Sigmoid colon (tissue), 7 donors: ENCODE results near the gene INSIG1. TPM values are rescaled to one million over a fixed set of nuclear protein-coding genes. Genes with fewer than 3 reads are reported as not detected.

Source experiments
- DNase-seq: peaks from one replicate; pipeline ENCODE4 v3.0.0-alpha.2; 2019
- H3K27ac ChIP-seq, 4 donors: fragments of 200-600 bp; sonication (generic); one replicate each; pipeline ENCODE4 v1.5.1; 2016 to 2019; ENCODE audit warnings: mild to moderate bottlenecking in 1 of 4
- H3K27me3 ChIP-seq, 3 donors: fragments of 200-600 bp; sonication (generic); one replicate each; pipeline ENCODE4 v1.5.1; 2019; ENCODE audit warnings: mild to moderate bottlenecking in 1 of 3
- H3K36me3 ChIP-seq, 4 donors: fragments of 200-600 bp; sonication (generic); one replicate each; pipeline ENCODE4 v1.5.1; 2016 to 2019
- H3K4me1 ChIP-seq, 4 donors: fragments of 200-600 bp; sonication (generic); one replicate each; pipeline ENCODE4 v1.5.1; 2017 to 2019
- H3K4me3 ChIP-seq, 4 donors: fragments of 200-600 bp; sonication (generic); one replicate each; pipeline ENCODE4 v1.5.1; 2017 to 2019; ENCODE audit warnings: mild to moderate bottlenecking in 2 of 4, moderate library complexity in 1 of 4
- H3K9me3 ChIP-seq, 4 donors: fragments of 200-600 bp in 3 of 4; sonication (generic) in 3 of 4; one replicate each; pipeline versions ENCODE4 v1.5.1 to v1.6.1; 2013 to 2019
- EP300 ChIP-seq, 4 donors: sonication (generic); formaldehyde crosslinking; IDR thresholded peaks; one replicate each; pipeline ENCODE4 v1.6.1; 2017; ENCODE audit warnings: antibody characterized with exemption in 4 of 4
- POLR2A ChIP-seq, 2 donors: fragments of 450-650 bp; IDR thresholded peaks; one replicate each; pipeline ENCODE4 v1.6.1; 2016; ENCODE audit warnings: antibody characterized with exemption in 2 of 2, mild to moderate bottlenecking in 2 of 2, moderate library complexity in 2 of 2
- POLR2AphosphoS5 ChIP-seq, 4 donors: sonication (generic); formaldehyde crosslinking; IDR thresholded peaks; one replicate each; pipeline ENCODE4 v1.6.1; 2017; ENCODE audit warnings: antibody characterized with exemption in 4 of 4
- WGBS, 2 donors: extraction: QIAGEN DNeasy Blood & Tissue Kit; methylation state at CpG; one replicate each; pipeline ENCODE4 v1.1.7; 2013; 5-methylcytosine and 5-hydroxymethylcytosine counted together
- intact Hi-C: fragments of 100-400 bp; cut with DNase I; formaldehyde crosslinking; loops from one replicate; pipeline ENCODE4 v1.15.1; 2023
- polyA plus RNA-seq, 3 donors: library from polyadenylated mRNA; stranded (reverse); fragments of 200-250 nt; gene quantifications; one replicate each; pipeline ENCODE4 v1.2.3, GENCODE V29; 2013
- total RNA-seq, 4 donors: library from RNA; depleted of rRNA; stranded (reverse); fragments of >200 nt; gene quantifications; one replicate each; pipeline ENCODE4 v1.1.0, GENCODE V29; 2016
- TF ChIP-seq, protein P1 (sequence below), 4 experiments: fragments of 450-650 bp in 3 of 4; fragments of 200-600 bp in 1 of 4; IDR thresholded peaks; one replicate each; pipeline ENCODE4 v1.5.1; 2016 to 2019; ENCODE audit warnings: antibody characterized with exemption in 4 of 4, mild to moderate bottlenecking in 3 of 4, moderate library complexity in 2 of 4
- donor health status: healthy with polysubstance abuse.
- donor health status: Bipolar disorder and iron deficiency.
- donor health status: healthy.

Gene INSIG1
- total and polyA plus RNA-seq, 7 donors = 22.2 to 102 (median 39.1) TPM

DNA sequence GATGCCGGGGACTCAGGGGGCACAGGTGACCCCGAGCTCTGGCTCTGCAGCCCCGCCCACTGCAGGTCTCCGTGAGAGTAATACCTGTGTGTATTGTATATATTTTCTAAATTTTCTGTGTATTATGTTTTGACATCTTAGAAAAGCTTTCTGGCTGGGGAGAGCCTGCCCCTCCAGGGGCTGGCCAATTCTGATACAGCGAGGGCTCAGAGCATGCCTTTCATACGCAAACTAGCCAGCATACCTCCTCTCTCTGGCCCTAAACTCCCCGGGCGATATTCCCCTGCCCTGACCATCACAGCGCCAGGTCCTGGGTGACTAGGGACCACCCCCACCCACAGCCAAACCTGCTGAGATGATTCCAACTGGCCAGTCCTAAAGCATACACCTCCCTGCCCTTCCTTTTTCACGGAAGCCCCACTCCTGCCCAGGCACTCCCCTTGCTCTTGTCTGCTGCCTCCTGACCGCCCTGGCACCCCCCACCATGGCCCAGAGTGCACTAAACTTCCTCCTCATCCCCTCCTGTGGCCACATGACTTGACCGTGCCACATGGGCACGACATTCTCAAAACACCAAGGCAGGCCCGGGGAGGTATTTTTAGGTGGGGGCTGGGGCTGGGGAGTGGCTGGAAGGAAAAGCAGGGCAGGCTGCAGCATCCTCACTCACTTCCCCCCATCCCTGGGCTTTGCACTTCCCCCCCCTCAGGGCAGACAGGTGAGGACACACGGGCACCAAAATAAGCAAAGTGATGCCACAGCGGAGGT, 61.5 kb downstream of the INSIG1 start:
- no peak for TF ChIP-seq EP300 (IDR thresholded peaks at IDR 0.05)
- TF ChIP-seq, protein P1, sequence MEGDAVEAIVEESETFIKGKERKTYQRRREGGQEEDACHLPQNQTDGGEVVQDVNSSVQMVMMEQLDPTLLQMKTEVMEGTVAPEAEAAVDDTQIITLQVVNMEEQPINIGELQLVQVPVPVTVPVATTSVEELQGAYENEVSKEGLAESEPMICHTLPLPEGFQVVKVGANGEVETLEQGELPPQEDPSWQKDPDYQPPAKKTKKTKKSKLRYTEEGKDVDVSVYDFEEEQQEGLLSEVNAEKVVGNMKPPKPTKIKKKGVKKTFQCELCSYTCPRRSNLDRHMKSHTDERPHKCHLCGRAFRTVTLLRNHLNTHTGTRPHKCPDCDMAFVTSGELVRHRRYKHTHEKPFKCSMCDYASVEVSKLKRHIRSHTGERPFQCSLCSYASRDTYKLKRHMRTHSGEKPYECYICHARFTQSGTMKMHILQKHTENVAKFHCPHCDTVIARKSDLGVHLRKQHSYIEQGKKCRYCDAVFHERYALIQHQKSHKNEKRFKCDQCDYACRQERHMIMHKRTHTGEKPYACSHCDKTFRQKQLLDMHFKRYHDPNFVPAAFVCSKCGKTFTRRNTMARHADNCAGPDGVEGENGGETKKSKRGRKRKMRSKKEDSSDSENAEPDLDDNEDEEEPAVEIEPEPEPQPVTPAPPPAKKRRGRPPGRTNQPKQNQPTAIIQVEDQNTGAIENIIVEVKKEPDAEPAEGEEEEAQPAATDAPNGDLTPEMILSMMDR (IDR thresholded peaks at IDR 0.05) = no peak
- TF ChIP-seq POLR2AphosphoS5 (IDR thresholded peaks at IDR 0.05) = no peak
- no peak for TF ChIP-seq POLR2A (IDR thresholded peaks at IDR 0.05)
- no peak for DNase-seq
- Histone ChIP-seq H3K27ac (no peak overlapping the region), H3K36me3 (no peaks in the 10 kb centered on the region), H3K9me3 (no peaks in the 10 kb centered on the region), H3K27me3 (peaks cover 7 to 66% (median 38%) of the 10 kb centered on the region in 3 donors), H3K4me3 (no peak overlapping the region), H3K4me1 (no peaks in the 10 kb centered on the region)
- intact Hi-C loops = no loop called here
- WGBS, 2 donors = 54 to 59% methylated on average over 16 of the region's 16 CpGs

Other genes starting within 250 kb of the INSIG1 start
- gene HTR5A, start 227.6 kb upstream of the INSIG1 start, total RNA-seq = not detected
- gene HTR5A, start 227.6 kb upstream of the INSIG1 start, polyA plus RNA-seq = not detected
- gene EN2, start 160.3 kb downstream of the INSIG1 start, total RNA-seq = under 1 TPM in 2 of 4 donors, not detected in 2; 0.14 to 0.16 TPM
- gene EN2, start 160.3 kb downstream of the INSIG1 start, polyA plus RNA-seq = not detected
- gene CNPY1, start 248.7 kb downstream of the INSIG1 start, total RNA-seq = not detected
- gene CNPY1, start 248.7 kb downstream of the INSIG1 start, polyA plus RNA-seq = not detected